M059J (cell line): ENCODE measurements around the gene ATE1. TPM values are rescaled to one million over a fixed set of nuclear protein-coding genes. Genes with fewer than 3 reads are reported as not detected.

Source experiments
- DNase-seq: peaks from one replicate; pipeline ENCODE4 v3.0.0-alpha.2; 2012; ENCODE audit warnings: low read depth
- total RNA-seq: library from RNA; depleted of rRNA; stranded (reverse); fragments of >200 nt; shearing (Covaris generic); gene quantifications from 2 replicates; pipeline ENCODE4 v1.2.3, GENCODE V29; 2014; rRNA removed

The ATE1 gene
- total RNA-seq, 1 experiment from 2014 or later: 20.2 TPM

DNA sequence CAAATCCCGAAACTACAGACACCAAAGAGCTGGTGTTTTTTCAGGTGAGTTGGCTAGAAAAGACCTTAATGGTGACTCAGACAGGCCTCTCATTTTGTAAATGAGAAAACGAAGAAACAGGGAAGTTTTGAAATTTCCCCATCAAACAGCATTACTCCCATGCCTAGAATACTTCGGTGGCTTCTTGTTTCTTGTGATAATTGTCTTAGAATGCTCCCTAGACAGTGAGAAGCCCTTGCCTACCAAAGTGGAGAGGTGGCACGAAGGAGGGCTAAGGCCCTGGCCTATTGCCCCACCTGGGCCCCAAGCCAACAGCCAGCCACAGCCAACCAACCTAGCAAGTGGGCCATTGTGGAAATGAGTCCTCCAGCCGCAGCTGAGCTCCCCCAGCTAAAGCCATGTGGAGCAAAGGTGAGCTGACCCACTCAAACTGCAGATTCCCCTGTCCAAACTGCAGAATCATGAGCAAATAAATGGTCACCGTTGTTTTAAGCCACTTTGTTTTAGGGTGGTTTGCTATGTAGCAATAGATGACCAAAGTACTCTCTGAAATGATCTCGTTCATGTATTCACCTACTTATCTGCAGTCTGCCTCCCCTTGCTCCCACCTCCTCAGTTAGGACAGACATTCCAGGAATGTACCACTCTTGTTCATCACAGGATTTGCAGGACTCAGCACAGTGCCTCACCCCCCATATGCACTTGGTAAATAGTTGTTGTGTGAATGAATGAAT, 231.9 kb downstream of the ATE1 start:
- no peak for DNase-seq

DNA sequence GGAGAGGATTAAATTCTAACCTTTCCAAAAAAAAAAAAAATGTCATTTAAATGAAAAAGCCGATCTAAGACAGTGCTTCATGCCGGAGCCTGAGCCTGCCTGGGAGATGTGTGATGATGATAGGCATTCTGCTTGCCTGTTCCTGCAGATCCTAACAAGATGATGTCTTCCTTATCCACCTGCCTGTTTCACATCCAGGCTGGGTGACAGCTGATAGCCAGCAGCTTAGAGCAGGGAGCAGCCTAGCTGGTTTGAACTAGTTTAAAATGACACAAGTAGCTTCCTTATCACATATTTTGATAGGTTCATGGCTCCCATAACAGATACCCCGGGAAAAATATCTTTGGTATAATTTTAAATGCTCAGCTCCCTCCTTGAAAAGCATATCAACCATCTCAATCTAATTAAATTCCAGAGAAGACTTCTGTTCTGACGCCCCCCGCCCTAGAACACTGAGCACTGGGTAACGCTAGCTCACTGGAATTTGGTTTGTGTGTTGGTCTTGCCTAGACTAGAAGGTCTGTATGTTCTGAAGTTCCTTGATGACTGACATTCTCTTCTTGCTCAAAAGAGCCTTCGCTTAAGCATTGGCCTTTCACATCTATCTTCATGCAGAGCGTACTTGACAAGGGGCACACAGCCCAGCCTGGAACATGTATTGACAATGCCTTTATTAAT, 232.7 kb downstream of the ATE1 start:
- no peak for DNase-seq

DNA sequence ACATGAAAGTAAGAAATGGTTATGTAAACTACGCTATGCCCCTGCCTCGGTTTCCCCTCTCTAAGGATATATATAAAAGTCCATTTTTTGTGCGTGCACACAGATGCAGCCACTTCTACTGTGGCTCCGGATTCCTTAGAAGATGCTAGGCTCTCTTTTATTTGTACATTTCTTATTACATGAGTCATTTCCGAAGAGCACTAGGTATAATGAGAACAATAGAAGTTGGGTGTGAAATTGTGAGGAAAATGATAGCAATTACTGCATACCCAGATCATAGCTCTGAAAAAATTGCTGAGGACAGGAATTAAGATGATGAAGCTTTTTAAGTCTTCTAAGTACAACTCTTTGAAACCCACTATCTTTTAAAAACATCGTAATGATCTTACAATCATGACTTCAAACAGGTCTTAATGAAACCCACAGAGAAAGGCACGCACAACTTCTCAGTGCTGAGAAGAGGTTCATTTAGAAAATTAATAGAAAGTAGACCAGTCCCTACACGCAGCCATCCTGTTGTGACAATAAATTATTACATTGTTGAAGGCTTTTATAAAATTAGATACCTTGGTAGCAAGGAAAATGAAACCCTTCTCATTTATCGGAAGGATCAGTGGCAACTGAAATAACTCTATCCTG, 233.4 kb downstream of the ATE1 start:
- no peak for DNase-seq

DNA sequence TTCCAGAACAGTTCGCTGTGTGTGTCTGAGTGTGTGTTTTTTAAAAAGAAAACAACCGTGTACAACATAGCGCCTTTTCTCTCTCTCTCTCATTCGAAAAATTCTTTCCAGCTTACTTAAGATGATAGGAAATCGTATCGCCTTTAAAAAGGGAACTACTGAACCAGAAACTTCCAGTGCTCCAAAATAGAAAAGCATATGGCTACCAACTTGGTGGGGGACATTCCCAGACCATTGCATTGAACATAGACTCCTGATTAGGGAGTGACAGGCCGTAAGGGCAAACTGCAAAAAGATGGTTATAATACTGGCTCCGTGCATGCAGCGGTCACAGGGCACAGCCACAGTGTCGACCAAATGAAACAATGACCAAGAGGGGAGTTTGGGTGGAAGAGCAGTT, 235.2 kb downstream of the ATE1 start:
- DNase-seq: no peak

DNA sequence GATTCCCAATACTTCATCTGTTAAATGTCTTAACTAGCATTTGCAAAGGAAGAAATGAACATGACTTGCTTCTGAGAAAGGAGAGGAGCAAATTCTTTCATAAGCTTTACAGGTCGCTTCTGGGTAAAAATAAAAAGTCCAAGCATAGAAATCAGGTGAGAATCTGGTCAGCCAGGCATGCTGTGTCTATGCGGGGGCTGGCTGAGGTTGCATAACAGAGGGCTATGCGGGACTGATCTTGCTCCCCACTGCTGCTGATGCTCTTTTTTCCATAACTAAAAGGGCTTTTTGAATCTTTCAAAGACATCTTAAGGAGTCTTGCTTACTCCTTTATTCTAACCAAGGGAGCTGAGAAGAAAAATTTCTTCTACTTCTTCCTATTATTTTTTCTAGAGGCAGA, 236.9 kb downstream of the ATE1 start:
- DNase-seq: no peak

Other genes starting within 250 kb of the ATE1 start
- gene NSMCE4A, start 47.2 kb upstream of the ATE1 start, total RNA-seq: 52.8 and 70.7 TPM in 2 replicates
- 2.9 and 7.8 TPM in 2 replicates for gene TACC2, start 61.1 kb upstream of the ATE1 start, total RNA-seq